CD14-positive monocyte (primary cell): ENCODE results near the gene ZBTB7C. TPM values are rescaled to one million over a fixed set of nuclear protein-coding genes. Genes with fewer than 3 reads are reported as not detected.

Source experiments
- DNase-seq, 3 donors: peaks; one replicate each; pipeline ENCODE4 v3.0.0-alpha.2; 2011 to 2022
- H2AFZ ChIP-seq: 2 replicates; pipeline ENCODE4 v1.6.0; 2012; ENCODE audit warnings: mild to moderate bottlenecking, low read depth, low read length, inconsistent platforms; ENCODE audit not compliant: insufficient read depth, poor library complexity, severe bottlenecking
- H3K27ac ChIP-seq, 2 donors: 1 replicate in 1 of 2; 2 replicates in 1 of 2; pipeline ENCODE4 v1.5.1; 2012 to 2013; ENCODE audit warnings: low read length in 2 of 2, control low read depth in 1 of 2, inconsistent platforms in 1 of 2, low read depth in 1 of 2, mild to moderate bottlenecking in 1 of 2
- H3K27me3 ChIP-seq, 2 donors: one replicate each; pipeline versions ENCODE4 v1.6.0 to v1.6.1; 2011 to 2013; ENCODE audit warnings: low read length in 2 of 2; ENCODE audit not compliant: control insufficient read depth in 2 of 2, insufficient read depth in 2 of 2
- H3K36me3 ChIP-seq, 2 donors: replicated peaks in 1 of 2; 1 replicate in 1 of 2; 2 replicates in 1 of 2; pipeline versions ENCODE4 v1.5.1 to v1.6.1; 2012 to 2013; ENCODE audit warnings: low read length in 2 of 2, control low read depth in 1 of 2, inconsistent platforms in 1 of 2, mild to moderate bottlenecking in 1 of 2; ENCODE audit not compliant: insufficient read depth in 2 of 2, control insufficient read depth in 1 of 2
- H3K4me1 ChIP-seq, 2 donors: 1 replicate in 1 of 2; 2 replicates in 1 of 2; pipeline versions ENCODE4 v1.5.1 to v1.6.1; 2012 to 2013; ENCODE audit warnings: low read length in 2 of 2, control low read depth in 1 of 2, inconsistent platforms in 1 of 2, mild to moderate bottlenecking in 1 of 2, moderate library complexity in 1 of 2; ENCODE audit not compliant: insufficient read depth in 2 of 2, control insufficient read depth in 1 of 2
- H3K4me2 ChIP-seq: replicated peaks from 2 replicates; pipeline ENCODE3; 2012; ENCODE audit warnings: low read length, moderate library complexity, mild to moderate bottlenecking; ENCODE audit not compliant: poor library complexity, severe bottlenecking; ENCODE audit errors: extremely low read depth
- H3K4me3 ChIP-seq, 3 experiments: fragments of 200-600 bp in 1 of 3; sonication (generic) in 1 of 3; replicated peaks in 1 of 3; 1 replicate in 2 of 3; 2 replicates in 1 of 3; pipeline ENCODE4 v1.5.1; 2011 to 2013; ENCODE audit warnings: low read length in 3 of 3, mild to moderate bottlenecking in 3 of 3, control low read depth in 2 of 3, low read depth in 2 of 3, inconsistent platforms in 1 of 3, moderate library complexity in 1 of 3
- H3K79me2 ChIP-seq: 2 replicates; pipeline ENCODE4 v1.6.0; 2012; ENCODE audit warnings: mild to moderate bottlenecking, control low read depth, inconsistent platforms, low read length, moderate library complexity; ENCODE audit not compliant: insufficient read depth
- H3K9ac ChIP-seq: 2 replicates; pipeline ENCODE4 v1.6.0; 2017; ENCODE audit warnings: low read length, mild to moderate bottlenecking; ENCODE audit not compliant: insufficient read depth, poor library complexity, severe bottlenecking
- H3K9me3 ChIP-seq, 2 donors: replicated peaks in 1 of 2; 1 replicate in 1 of 2; 2 replicates in 1 of 2; pipeline versions ENCODE4 v1.5.1 to v1.6.1; 2012 to 2013; ENCODE audit warnings: low read length in 2 of 2, control low read depth in 1 of 2; ENCODE audit not compliant: control insufficient read depth in 1 of 2, insufficient read depth in 1 of 2
- H4K20me1 ChIP-seq: 2 replicates; pipeline ENCODE4 v1.6.0; 2012; ENCODE audit warnings: mild to moderate bottlenecking, low read length, control low read depth, moderate library complexity; ENCODE audit not compliant: insufficient read depth
- H3K27ac Mint-ChIP-seq, 7 donors: one replicate each; pipeline ENCODE4 v1.8.0; 2020; ENCODE audit warnings: mild to moderate bottlenecking in 7 of 7, mixed read lengths in 7 of 7, moderate library complexity in 6 of 7, inconsistent platforms in 2 of 7
- H3K27me3 Mint-ChIP-seq, 3 donors: one replicate each; pipeline ENCODE4 v1.8.0; 2021 to 2022; ENCODE audit warnings: low read depth in 3 of 3, mild to moderate bottlenecking in 3 of 3, mixed read lengths in 3 of 3, moderate library complexity in 3 of 3, inconsistent platforms in 1 of 3
- H3K36me3 Mint-ChIP-seq, 2 donors: one replicate each; pipeline ENCODE4 v1.8.0; 2020; ENCODE audit warnings: mixed read lengths in 2 of 2, inconsistent platforms in 1 of 2, mild to moderate bottlenecking in 1 of 2
- H3K4me1 Mint-ChIP-seq: one replicate; pipeline ENCODE4 v1.8.0; 2020; ENCODE audit warnings: mild to moderate bottlenecking, mixed read lengths
- H3K4me3 Mint-ChIP-seq, 2 donors: one replicate each; pipeline ENCODE4 v1.8.0; 2020; ENCODE audit warnings: mild to moderate bottlenecking in 2 of 2, mixed read lengths in 2 of 2, moderate library complexity in 1 of 2
- H3K9me3 Mint-ChIP-seq, 7 donors: one replicate each; pipeline ENCODE4 v1.8.0; 2020 to 2022; ENCODE audit warnings: mixed read lengths in 7 of 7, mild to moderate bottlenecking in 6 of 7, moderate library complexity in 6 of 7, inconsistent platforms in 2 of 7
- CTCF ChIP-seq: fragments of 200-600 bp; IDR thresholded peaks from one replicate; pipeline ENCODE4 v1.8.0; 2022; ENCODE audit warnings: antibody characterized with exemption, mild to moderate bottlenecking
- WGBS: methylation state at CpG from one replicate; pipeline ENCODE4 v1.1.5; 2013; ENCODE audit warnings: missing lambda C conversion rate; ENCODE audit not compliant: insufficient coverage; 5-methylcytosine and 5-hydroxymethylcytosine counted together
- intact Hi-C, 2 donors: fragments of 100-400 bp; cut with micrococcal nuclease; formaldehyde crosslinking; loops; one replicate each; pipeline versions ENCODE4 v1.15.0 to v1.15.1; 2023
- polyA plus RNA-seq, 3 donors: library from polyadenylated mRNA; depleted of rRNA in 1 of 3; unstranded in 2 of 3; stranded (reverse) in 1 of 3; fragments of 300-500 nt in 2 of 3; fragments of >200 nt in 1 of 3; fragmentation: Illumina TruSeq in 2 of 3; gene quantifications; 1 replicate in 2 of 3; 2 replicates in 1 of 3; pipeline ENCODE4 v1.2.3, GENCODE V29; 2012 to 2021

Gene ZBTB7C
- polyA plus RNA-seq, 3 donors = 0.03 to 0.09 TPM; not detected in 1

GRCh38 chr18:48003426-48004349 lies 405.5 kb downstream of the ZBTB7C start:
- peaks cover 30 to 44% of the 10 kb centered on the region in 2 donors for H3K4me1 ChIP-seq
- no peaks in the 10 kb centered on the region for H3K79me2 ChIP-seq
- no peak overlapping the region for H3K4me2 ChIP-seq
- no peak for TF ChIP-seq CTCF
- no peak overlapping the region for H3K9ac ChIP-seq
- H3K36me3 ChIP-seq = no peaks in the 10 kb centered on the region
- H4K20me1 ChIP-seq = no peaks in the 10 kb centered on the region
- intact Hi-C loops = no loop called here
- H3K9me3 Mint-ChIP-seq = peaks cover 2 to 10% (median 6%) of the 10 kb centered on the region in 7 donors
- H3K4me3 Mint-ChIP-seq = no peak overlapping the region
- peak overlapping the region; percentile 18 for H2AFZ ChIP-seq
- no peak overlapping the region for H3K4me3 ChIP-seq
- H3K27ac ChIP-seq = peak overlapping the region in 1 of 2 donors; percentile 24
- H3K4me1 Mint-ChIP-seq = peaks cover 32% of the 10 kb centered on the region
- peaks cover 0 to 4% of the 10 kb centered on the region in 2 donors for H3K27me3 ChIP-seq
- peak; percentile 35 to 47 (median 47) for DNase-seq
- WGBS = 61% methylated on average over 9 of the region's 10 CpGs
- no peaks in the 10 kb centered on the region for H3K9me3 ChIP-seq
- peaks cover 2 to 6% of the 10 kb centered on the region in 2 donors for H3K36me3 Mint-ChIP-seq
- H3K27ac Mint-ChIP-seq = peak overlapping the region; percentile 23 to 82 (median 64)
- H3K27me3 Mint-ChIP-seq = peaks cover 11 to 21% (median 19%) of the 10 kb centered on the region in 3 donors

GRCh38 chr18:48002933-48003365 lies 406.2 kb downstream of the ZBTB7C start:
- H3K36me3 Mint-ChIP-seq = peaks cover 2 to 5% of the 10 kb centered on the region in 2 donors
- no peak for TF ChIP-seq CTCF
- WGBS = 88% methylated on average over 5 of the region's 5 CpGs
- H3K36me3 ChIP-seq = no peaks in the 10 kb centered on the region
- no peaks in the 10 kb centered on the region for H4K20me1 ChIP-seq
- peaks cover 11 to 18% (median 15%) of the 10 kb centered on the region in 3 donors for H3K27me3 Mint-ChIP-seq
- H3K9ac ChIP-seq = no peak overlapping the region
- H3K4me2 ChIP-seq = no peak overlapping the region
- H3K27ac ChIP-seq = peak overlapping the region in 1 of 2 donors; percentile 24
- H3K9me3 ChIP-seq = no peaks in the 10 kb centered on the region
- H3K27me3 ChIP-seq = peaks cover 0 to 4% of the 10 kb centered on the region in 2 donors
- DNase-seq = no peak
- H3K79me2 ChIP-seq = no peaks in the 10 kb centered on the region
- peaks cover 29 to 37% of the 10 kb centered on the region in 2 donors for H3K4me1 ChIP-seq
- H2AFZ ChIP-seq = no peak overlapping the region
- no peak overlapping the region for H3K4me3 Mint-ChIP-seq
- no peak overlapping the region for H3K4me3 ChIP-seq
- intact Hi-C loops = no loop called here
- H3K9me3 Mint-ChIP-seq = peaks cover 2 to 11% (median 6%) of the 10 kb centered on the region in 7 donors
- peak overlapping the region in 4 of 7 donors; percentile 20 to 76 (median 58) for H3K27ac Mint-ChIP-seq
- peaks cover 28% of the 10 kb centered on the region for H3K4me1 Mint-ChIP-seq
